ENCODE measurements around the gene DPM2. TPM values are rescaled to one million over a fixed set of nuclear protein-coding genes. Genes with fewer than 3 reads are reported as not detected.

The DPM2 gene
- total RNA-seq, 1 donor from 2014 or later = 17.7 TPM

- TF ChIP-seq CTCF (IDR thresholded peaks at IDR 0.05) (no peak), POLR2AphosphoS5 (IDR thresholded peaks at IDR 0.05; ENCODE audit: insufficient read depth in 1 of 2, low read depth in 1 of 2) (peak; percentile 39 to 44)
- no peaks in the 10 kb centered on the region for H3K36me3 ChIP-seq
- DNase-seq (ENCODE audit: extremely low spot score in 2 of 2) = no peak
- H3K4me3 ChIP-seq = no peak overlapping the region
- H3K9me3 ChIP-seq = no peaks in the 10 kb centered on the region
- peak overlapping the region; percentile 96 for H3K27ac ChIP-seq
- no peaks in the 10 kb centered on the region for H3K27me3 ChIP-seq
- H3K4me1 ChIP-seq = peaks cover 100% of the 10 kb centered on the region
- intact Hi-C loops (cut with DNase I) = no loop called here
Measured at GRCh38 chr9:127968042-127968441, 30.4 kb upstream of the DPM2 start.

- no peak for DNase-seq (ENCODE audit: extremely low spot score in 2 of 2)
- H3K4me1 ChIP-seq = peaks cover 100% of the 10 kb centered on the region
- TF ChIP-seq POLR2A (IDR thresholded peaks at IDR 0.05) = no peak
- no peak for TF ChIP-seq CTCF (IDR thresholded peaks at IDR 0.05)
- no peak for TF ChIP-seq POLR2AphosphoS5 (IDR thresholded peaks at IDR 0.05; ENCODE audit: insufficient read depth in 1 of 2, low read depth in 1 of 2)
- no peaks in the 10 kb centered on the region for H3K9me3 ChIP-seq
- no peaks in the 10 kb centered on the region for H3K27me3 ChIP-seq
- intact Hi-C loops (cut with DNase I) = no loop called here
- peak overlapping the region; percentile 96 for H3K27ac ChIP-seq
- H3K4me3 ChIP-seq = no peak overlapping the region
- H3K36me3 ChIP-seq = no peaks in the 10 kb centered on the region
Measured at GRCh38 chr9:127967151-127967809, 29.6 kb upstream of the DPM2 start.

- H3K4me3 ChIP-seq = no peak overlapping the region
- TF ChIP-seq POLR2A (IDR thresholded peaks at IDR 0.05) = no peak
- TF ChIP-seq CTCF (IDR thresholded peaks at IDR 0.05) = no peak
- TF ChIP-seq POLR2AphosphoS5 (IDR thresholded peaks at IDR 0.05; ENCODE audit: insufficient read depth in 1 of 2, low read depth in 1 of 2) = peak in 1 of 2 donors; percentile 25
- DNase-seq (ENCODE audit: extremely low spot score in 2 of 2) = no peak
- H3K27ac ChIP-seq = peak overlapping the region; percentile 96
- no peaks in the 10 kb centered on the region for H3K27me3 ChIP-seq
- intact Hi-C loops (cut with DNase I) = no loop called here
- H3K4me1 ChIP-seq = peaks cover 100% of the 10 kb centered on the region
- no peaks in the 10 kb centered on the region for H3K36me3 ChIP-seq
- H3K9me3 ChIP-seq = no peaks in the 10 kb centered on the region
Measured at GRCh38 chr9:127966416-127967150, 28.9 kb upstream of the DPM2 start.

GRCh38 chr9:127965953-127966352 lies 28.3 kb upstream of the DPM2 start:
- no peak for TF ChIP-seq POLR2AphosphoS5 (IDR thresholded peaks at IDR 0.05; ENCODE audit: insufficient read depth in 1 of 2, low read depth in 1 of 2)
- no peak for TF ChIP-seq CTCF (IDR thresholded peaks at IDR 0.05)
- TF ChIP-seq POLR2A (IDR thresholded peaks at IDR 0.05) = no peak
- Histone ChIP-seq H3K27me3 (no peaks in the 10 kb centered on the region), H3K36me3 (no peaks in the 10 kb centered on the region), H3K4me3 (no peak overlapping the region), H3K4me1 (peaks cover 100% of the 10 kb centered on the region), H3K27ac (peak overlapping the region; percentile 96), H3K9me3 (no peaks in the 10 kb centered on the region)
- intact Hi-C loops (cut with DNase I) = no loop called here
- no peak for DNase-seq (ENCODE audit: extremely low spot score in 2 of 2)
